HG03432 (cell line): ENCODE measurements around the gene NOP16.
A peak's percentile ranks its signal among the peaks of the same experiment; 100 is the strongest.

ENCODE experiments used
- ATAC-seq: cut with Tn5 transposase; IDR thresholded peaks from one replicate; pipeline ENCODE4 v1.9.1; 2021; ENCODE audit warnings: mild to moderate bottlenecking, moderate library complexity; ENCODE audit not compliant: unreplicated experiment

The NOP16 gene

DNA sequence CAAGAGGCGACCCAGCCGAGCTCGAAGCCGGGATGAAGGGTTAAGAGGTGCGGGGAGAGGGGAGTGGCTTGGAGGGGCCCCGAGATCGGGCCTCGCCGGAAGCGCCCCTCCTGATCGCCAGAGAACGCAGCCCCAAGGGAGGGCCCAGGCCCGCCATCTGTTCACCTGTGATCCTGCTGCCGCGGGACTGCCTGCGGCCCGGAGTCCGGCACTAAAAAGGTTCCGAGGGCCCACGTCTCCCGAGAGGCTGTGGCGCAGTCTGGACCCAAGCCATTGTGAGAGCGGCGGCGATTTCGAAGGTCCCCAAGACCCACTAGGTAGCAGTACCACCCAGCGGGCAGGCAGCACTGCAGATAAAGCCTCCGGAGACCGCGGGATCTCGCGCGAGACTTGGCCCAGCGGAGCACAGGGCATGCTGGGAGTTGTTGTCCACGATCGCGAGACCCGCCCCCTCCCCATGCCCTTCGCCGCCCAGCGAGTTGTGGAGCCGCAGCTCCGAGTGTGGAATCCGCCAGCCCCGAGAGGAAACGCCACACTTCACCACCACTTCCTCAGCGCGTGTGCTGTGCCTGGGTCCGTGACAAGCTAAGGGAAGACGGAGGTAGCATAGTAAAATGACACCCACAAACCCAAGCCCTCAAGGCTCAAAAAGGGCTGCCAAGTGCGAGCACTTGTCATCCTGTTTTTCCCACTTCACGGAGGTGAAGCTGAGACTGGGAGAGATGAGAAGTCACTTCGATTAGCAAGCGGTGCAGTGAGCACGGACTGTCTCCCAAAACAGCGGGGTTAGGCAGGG is 26.8 kb downstream of the NOP16 start, which contains the start of gene KIAA1191:
Gene KIAA1191, minus strand, starts transcription at position 328 of the 796 bp plus-strand sequence. CDS start 2,256 bp downstream, outside the sequence.
- peak; percentile 90 for ATAC-seq

DNA sequence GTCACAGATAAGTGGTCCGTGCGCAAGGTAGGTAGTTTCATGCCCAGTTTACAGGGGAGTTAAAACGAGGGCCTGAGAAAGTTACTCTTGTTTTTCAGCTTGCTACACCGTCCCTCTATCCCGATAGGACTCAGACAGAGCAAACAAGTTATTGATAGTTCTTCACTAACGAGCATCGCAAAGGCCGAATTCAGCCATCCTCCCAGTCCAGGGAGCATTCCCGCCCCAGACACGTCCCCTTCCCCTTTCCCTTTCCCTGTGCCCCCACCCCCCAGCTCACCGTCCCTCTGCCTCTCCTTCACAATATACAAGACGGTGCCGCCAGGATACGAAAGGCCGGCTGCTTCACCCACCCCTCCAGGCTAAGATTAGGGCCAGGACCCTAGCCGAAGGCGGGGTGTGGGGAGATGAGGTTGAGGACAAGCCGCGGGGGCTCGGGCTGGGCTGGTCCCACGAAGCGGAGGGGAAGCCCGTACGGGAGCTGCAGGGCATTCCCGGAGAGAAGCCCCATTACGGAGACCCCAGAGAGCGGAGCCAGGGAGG is 27.4 kb downstream of the NOP16 start:
- peak; percentile 21 for ATAC-seq

DNA sequence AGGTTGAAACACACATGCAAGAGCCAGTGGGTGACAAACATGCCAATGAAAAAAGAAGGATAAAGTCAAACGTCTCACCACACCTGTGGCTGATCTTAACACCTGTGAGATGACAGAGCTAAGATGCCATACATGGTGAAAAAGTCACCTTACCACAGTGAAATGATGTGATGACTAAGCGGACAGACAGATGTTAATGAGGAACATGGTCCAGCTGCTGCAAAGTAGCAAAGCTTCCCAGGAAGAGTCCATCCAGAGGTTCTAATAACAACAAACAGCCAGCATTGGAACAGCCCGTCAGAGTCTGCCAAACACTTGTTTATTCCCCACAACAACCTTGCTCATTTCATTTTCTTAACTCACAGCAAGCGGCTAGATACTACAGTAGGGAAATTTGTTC is 28.7 kb downstream of the NOP16 start:
- no peak for ATAC-seq

DNA sequence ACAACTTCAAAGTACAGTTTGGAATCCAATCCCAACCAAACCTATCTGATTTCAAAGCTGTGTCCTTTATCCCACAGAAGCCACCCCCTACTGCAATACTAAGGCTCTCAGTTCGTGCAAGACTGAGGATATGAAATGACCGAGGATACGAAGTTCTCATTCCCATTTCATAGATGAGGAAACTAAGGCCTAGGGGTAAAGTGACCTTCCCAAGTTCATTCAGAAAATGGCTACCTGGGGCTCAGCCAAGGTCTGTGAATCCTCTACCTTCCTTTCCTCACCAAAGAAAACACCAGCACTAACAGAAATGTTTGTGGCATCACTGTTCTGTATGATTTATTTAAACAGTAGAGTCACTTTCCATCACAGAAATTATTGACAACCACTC is 32.2 kb downstream of the NOP16 start:
- no peak for ATAC-seq

DNA sequence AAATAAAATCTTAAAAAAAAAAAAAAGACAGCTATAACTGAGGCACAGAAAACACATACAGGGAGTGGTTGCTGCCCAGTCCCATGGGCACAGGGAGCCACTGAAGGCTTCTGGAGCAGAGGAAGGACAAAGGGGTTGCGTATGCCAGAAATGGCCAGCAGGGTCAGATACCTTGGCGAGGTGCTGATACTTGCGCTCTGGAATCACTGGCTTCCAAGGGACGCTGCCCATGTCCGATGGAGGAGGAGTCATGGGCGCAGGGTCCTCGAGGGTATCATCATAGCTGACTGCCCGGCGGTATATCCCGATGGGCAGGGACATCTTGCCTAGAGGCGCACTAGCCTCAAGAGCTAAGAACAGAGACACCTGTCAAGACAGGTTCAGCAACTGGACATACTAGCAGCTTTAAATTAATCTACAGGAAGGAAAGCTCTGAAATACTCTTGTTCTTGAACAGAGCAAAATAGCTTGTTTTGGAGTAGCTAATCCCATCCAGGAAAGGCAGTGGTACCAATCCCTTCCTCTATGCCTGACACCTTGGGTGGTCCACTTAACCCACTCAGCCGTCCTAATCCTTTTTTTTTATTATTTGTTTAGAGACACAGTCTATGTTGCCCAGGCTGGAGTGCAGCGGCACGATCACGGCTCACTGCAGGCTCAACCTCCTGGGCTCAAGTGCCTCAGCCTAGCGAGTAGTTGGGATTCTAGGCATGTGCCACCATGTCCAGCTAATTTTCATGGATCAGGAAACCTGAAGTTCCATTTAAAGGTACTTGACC is 32.8 kb downstream of the NOP16 start:
- ATAC-seq: no peak

DNA sequence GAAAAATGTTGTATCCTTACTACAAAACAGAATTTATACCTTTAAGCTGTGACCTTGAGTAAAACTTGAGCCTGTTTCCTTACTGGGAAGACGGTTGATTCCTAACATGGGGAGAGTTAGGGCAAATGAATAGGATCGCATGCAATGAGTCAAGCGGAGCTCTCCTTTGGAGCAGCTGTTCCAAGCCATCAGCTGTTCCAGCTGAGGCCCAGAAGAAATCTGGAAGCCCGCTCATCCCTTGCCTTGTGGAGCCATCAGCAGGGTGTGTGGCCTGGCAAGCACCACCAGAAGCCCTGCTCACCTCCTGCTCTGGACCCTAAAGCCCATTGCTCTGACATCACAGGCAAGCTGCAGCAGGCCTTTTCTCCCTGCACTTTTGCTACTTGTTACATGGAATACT is 34.9 kb downstream of the NOP16 start:
- no peak for ATAC-seq

DNA sequence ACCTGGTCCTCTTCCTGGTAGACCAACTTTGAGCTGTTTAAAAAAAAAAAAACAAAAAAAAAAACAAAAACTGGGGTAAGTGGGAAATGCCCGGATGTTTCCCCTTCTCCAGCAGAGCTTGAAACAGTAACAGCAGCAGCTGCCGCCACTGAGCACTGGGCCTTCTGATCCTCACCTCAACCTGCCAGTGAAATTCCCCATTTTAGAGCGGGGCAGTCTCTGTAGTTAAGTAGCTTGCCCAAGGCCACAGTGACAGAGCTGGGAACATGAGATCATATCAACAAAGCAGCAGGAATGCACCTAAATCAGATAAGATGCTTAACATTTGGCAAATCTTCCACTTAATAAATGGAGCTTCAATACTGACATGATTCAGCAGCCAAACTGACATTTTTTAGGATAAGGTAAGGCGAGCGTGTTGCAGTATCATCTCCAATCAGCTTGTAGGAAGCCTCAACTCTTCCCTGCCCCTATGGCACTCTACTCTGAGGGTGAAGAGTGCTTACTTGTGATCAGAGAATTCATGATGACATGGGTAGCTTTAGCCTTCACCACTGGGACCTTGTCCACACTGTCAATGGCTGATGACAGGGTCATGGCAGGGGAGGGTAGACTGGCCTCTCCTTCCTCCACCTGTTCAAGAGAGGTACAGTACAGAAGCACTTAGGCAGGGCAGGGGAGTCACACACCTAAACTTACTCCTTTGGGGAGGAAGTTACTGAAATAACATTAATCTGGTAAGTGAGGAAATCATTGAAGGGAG is 36.1 kb downstream of the NOP16 start:
- peak; percentile 66 for ATAC-seq

DNA sequence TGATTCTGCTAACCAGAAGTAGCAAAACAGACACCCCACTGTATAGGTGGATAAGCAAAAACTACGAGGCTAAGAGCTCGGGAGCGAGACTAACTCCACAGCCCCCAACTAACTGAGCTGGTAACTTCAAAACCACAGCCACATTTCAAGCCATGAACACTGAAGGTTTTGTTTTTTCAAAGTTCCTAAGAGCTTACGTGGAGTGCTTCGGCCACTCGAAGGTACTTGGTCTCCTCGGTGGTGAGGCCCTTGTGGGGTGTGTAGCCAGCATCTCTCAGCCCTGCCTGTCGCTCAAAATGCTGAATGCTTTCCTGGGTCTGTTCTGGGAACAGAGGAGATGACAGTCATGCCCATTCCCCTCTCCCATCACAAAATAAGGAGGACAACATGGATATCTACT is 38.0 kb downstream of the NOP16 start:
- ATAC-seq: no peak

DNA sequence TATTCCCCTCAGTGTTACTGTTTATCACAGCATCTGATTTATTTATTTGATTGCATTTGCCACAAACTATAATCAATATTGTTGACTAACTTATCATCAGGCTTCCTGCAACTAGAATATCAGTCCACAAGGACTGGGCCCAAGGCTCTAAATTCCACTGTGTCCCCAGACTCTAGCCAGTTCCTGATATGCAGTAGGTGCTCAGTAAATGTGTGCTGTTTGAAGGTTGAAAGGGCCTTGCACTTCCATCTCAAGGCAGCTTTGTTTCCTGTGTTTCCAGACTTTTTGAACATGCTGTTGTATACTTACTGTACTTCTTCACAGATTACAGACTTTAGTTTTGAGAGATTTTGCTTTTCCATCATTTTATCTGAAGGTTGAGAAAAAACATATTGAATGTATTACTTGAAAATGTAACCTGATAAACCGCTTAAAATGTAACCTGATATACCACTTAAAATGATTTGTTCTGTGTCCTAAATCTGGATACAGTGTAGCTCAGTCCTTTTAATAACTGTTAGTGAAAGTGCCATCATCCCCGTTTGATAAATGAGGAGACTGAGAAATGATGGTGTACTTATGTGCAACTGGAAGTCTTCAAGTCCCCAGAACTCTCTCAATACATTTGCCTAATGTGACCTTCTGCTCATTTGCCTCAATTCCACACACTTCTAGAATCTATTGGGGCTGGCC is 45.5 kb downstream of the NOP16 start:
- no peak for ATAC-seq

DNA sequence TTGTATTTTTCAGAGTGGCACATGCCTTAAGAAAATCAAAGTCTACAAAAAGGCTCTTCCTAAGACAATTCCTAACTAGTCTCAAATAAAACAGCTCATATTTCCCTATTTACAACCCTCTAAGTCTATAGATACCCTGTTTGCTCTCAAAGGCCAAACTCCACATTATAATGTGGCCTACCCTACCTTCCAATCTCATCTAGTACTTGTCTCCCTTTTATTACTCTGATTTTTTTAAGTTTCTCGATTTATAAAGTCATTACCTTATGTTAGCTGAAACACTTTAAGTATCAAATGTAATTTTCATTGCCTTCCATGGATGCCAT is 46.3 kb downstream of the NOP16 start:
- ATAC-seq: no peak

DNA sequence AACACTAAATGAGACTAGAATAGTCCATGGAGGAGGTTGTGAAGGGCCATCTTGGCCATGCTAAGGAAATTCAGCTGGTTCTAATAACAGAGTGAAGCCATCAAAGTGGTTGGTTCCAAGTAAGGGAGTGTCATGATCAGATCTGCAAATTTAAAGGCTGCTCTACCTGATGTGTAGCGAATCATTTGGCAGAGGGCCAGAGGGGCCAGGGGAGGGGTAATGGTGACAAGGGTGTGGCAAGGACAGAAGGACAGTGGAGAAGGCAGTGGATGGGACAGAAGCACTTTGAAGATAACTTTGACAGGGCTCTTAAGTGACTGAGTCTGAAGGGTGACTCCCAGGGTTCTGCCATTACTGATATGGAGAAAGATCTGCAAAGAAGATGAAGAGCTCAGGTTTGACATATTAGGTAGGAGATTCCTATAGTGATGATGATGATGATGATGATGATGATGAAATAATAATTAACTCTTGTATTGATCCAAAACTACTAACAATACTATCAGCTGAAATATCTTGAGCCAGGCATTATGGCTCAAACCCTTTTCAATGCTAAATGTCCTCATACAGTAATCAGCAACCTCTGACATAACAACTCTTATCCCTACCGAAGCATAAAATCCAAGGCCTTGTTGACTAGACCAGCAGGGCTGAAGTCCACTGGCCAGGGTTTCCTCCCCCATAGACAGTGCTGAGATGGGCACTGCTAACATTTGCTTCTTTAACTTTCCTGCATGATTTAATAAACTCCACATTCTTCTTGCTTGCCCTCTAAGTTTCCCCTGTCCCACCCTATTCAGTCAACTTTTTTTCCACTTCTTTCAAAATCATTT is 46.9 kb downstream of the NOP16 start:
- ATAC-seq: no peak

DNA sequence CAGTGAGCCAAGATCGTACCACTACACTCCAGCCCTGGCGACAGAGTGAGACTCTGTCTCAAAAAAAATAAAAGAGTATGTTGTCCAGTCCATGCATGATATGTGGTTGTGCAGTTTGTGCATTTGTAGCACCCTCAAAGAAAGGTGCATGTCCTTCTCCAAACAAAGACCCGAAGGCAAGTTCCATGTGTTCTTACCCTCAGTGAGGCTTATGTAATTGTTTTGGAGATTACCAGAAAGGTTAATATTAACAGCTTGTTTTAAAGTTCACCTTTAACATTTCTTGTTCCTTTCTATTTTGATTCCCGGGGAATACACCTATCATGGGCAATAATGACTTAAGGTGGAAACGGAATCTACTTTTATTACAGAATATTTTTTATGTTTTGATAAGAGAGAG is 49.1 kb downstream of the NOP16 start:
- no peak for ATAC-seq

DNA sequence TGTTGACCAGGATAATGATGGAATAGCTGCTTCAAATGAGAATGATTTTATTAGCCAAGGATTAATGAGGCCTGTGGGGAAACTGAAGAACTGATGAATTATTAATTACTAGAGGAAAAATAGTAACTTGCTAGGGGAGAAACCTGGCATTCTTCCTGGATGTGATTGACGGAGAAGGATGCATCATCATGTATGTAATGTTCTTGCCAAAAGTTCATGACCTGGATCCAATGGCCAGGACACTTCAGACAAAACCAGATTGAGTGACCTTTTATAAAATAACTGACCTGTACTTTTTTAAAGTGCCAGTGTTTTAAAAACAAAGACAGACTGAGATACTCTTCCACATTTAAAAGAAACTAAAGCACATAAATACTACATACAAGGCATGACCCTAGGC is 50.5 kb downstream of the NOP16 start:
- ATAC-seq: no peak

DNA sequence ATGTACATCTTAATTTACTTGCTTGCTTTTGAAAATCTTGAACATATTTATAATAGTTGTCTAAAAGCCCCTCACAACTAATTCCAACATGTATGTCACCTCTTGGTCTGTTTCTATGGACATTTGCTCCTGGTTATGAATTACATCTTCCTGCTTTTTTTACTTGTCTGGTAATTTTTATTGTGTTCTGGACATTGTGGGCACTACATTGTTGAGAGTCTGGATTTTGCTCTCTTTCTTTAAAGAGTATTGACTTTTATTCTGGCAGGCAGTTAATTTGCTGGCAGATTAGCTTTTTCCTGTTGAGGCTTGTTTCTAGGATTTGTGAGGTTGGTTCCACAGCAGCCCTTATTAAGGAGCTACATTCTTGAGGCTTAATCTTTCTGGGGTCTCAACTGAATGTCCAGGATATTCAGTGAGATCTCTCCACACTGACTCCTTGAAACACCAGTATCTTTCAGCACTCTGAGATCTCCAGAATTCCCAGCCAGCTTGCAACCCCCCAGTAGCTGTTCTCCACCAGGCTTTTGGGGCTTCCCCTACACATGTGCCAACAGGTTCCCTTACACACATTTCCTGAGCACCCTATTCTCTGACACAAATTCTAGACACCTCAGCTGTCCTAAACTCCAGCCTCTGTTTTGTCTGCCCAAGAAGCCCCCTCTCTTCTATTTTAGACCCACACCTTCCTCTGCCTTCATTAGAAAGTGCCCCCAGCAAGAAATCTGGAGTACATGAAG is 54.2 kb downstream of the NOP16 start:
- no peak for ATAC-seq
